Measurements from ENCODE around the gene EVA1A.

GRCh38 chr2:75533135-75533534 is 27.6 kb downstream of the EVA1A start:
- TF ChIP-seq POLR2AphosphoS5 (IDR thresholded peaks at IDR 0.05; ENCODE audit: low read depth) (no peak), EZH2phosphoT487 (IDR thresholded peaks at IDR 0.05; ENCODE audit: unreplicated experiment) (no peak)
